GM08714 (cell line): ENCODE results near the gene DNAJC22.
"Not testable (repeated sequence)": the region's sequence is repeated elsewhere in the genome, so short reads cannot be mapped to it uniquely, and the experiment has no call there.

ENCODE experiments used
- H3K4me3 ChIP-seq: fragments of 200-500 bp; sonication (Bioruptor generic); 2 replicates; pipeline ENCODE4 v1.5.1; 2014; ENCODE audit warnings: mild to moderate bottlenecking, low read length, inconsistent platforms
- ZNF274 ChIP-seq: IDR thresholded peaks from 2 replicates; pipeline ENCODE4 v1.6.1; 2012; ENCODE audit warnings: mild to moderate bottlenecking, low read depth, low read length

Gene DNAJC22

GRCh38 chr12:49346659-49347310 is at the start of gene DNAJC22:
Gene DNAJC22, plus strand, starts transcription at chr12:49346888. Its CDS starts 1,985 bp downstream, at chr12:49348873.
- H3K4me3 ChIP-seq = peak within 1 kb of the TSS; percentile 35; the same call in 1 of the 2 replicates
- no peak for TF ChIP-seq ZNF274

- no peak for TF ChIP-seq ZNF274
- H3K4me3 ChIP-seq = no peak overlapping the region
These were observed 49.0 kb upstream of the DNAJC22 start for GRCh38 chr12:49297695-49298060.

- no peak for TF ChIP-seq ZNF274
These were observed 48.5 kb upstream of the DNAJC22 start for GRCh38 chr12:49298160-49298559.

GRCh38 chr12:49301760-49302159 is 44.9 kb upstream of the DNAJC22 start:
- no peak for TF ChIP-seq ZNF274
- no peak overlapping the region for H3K4me3 ChIP-seq

More at GRCh38 chr12:49298160-49298559, 48.5 kb upstream of the DNAJC22 start:
- H3K4me3 ChIP-seq = no peak overlapping the region

- H3K4me3 ChIP-seq = no peak overlapping the region
- TF ChIP-seq ZNF274 = no peak
These were observed 42.5 kb upstream of the DNAJC22 start for GRCh38 chr12:49304161-49304560.

- no peak overlapping the region for H3K4me3 ChIP-seq
- no peak for TF ChIP-seq ZNF274
These were observed 40.8 kb upstream of the DNAJC22 start for GRCh38 chr12:49305762-49306510.

- no peak for TF ChIP-seq ZNF274
- H3K4me3 ChIP-seq = no peak overlapping the region
These were observed 37.3 kb upstream of the DNAJC22 start for GRCh38 chr12:49309386-49309785.

- not testable (repeated sequence) for H3K4me3 ChIP-seq
These were observed 36.2 kb upstream of the DNAJC22 start for GRCh38 chr12:49310451-49311000.

- no peak overlapping the region for H3K4me3 ChIP-seq
- TF ChIP-seq ZNF274 = no peak
These were observed 31.9 kb upstream of the DNAJC22 start for GRCh38 chr12:49314811-49315210.

GRCh38 chr12:49317118-49317517 is 29.6 kb upstream of the DNAJC22 start:
- not testable (repeated sequence) for H3K4me3 ChIP-seq

GRCh38 chr12:49320411-49321103 is 26.1 kb upstream of the DNAJC22 start:
- not testable (repeated sequence) for H3K4me3 ChIP-seq

GRCh38 chr12:49322367-49322707 is 24.4 kb upstream of the DNAJC22 start:
- TF ChIP-seq ZNF274 = no peak
- peak overlapping the region; percentile 75 for H3K4me3 ChIP-seq

- no peak for TF ChIP-seq ZNF274
- peak within 1 kb of the TSS; percentile 86 for H3K4me3 ChIP-seq
These were observed 23.8 kb upstream of the DNAJC22 start, which contains the start of gene TROAP for GRCh38 chr12:49322708-49323523. Gene TROAP, plus strand, starts transcription at chr12:49323255. Its CDS starts 354 bp downstream, at chr12:49323609.

GRCh38 chr12:49323524-49324097 is 23.1 kb upstream of the DNAJC22 start:
- TF ChIP-seq ZNF274 = no peak
- peak overlapping the region; percentile 86 for H3K4me3 ChIP-seq
